Upper lobe of left lung (tissue), 6 donors: Measurements from ENCODE around the gene TMPRSS2. TPM values are rescaled to one million over a fixed set of nuclear protein-coding genes. Genes with fewer than 3 reads are reported as not detected.
A peak's percentile ranks its signal among the peaks of the same experiment; 100 is the strongest.
"Not testable (repeated sequence)": the region's sequence is repeated elsewhere in the genome, so short reads cannot be mapped to it uniquely, and the experiment has no call there.

Experiments used
- ATAC-seq, 2 donors: fragments of 200-7000 bp; cut with Tn5 transposase; one replicate each; pipeline ENCODE4 v1.9.1; 2022; ENCODE audit warnings: mild to moderate bottlenecking in 2 of 2, moderate library complexity in 2 of 2; ENCODE audit not compliant: low FRiP score in 2 of 2
- DNase-seq, 2 donors: peaks; one replicate each; pipeline ENCODE4 v3.0.0-alpha.2; 2019 to 2020
- H3K27ac ChIP-seq, 4 donors: fragments of 200-600 bp; sonication (generic); one replicate each; pipeline ENCODE4 v1.5.1; 2016 to 2019
- H3K27me3 ChIP-seq, 4 donors: fragments of 200-600 bp; sonication (generic); one replicate each; pipeline ENCODE4 v1.5.1; 2017 to 2019
- H3K36me3 ChIP-seq, 4 donors: fragments of 200-600 bp; sonication (generic); one replicate each; pipeline ENCODE4 v1.5.1; 2016 to 2019
- H3K4me1 ChIP-seq, 4 donors: fragments of 200-600 bp; sonication (generic); one replicate each; pipeline ENCODE4 v1.5.1; 2018 to 2019
- H3K4me3 ChIP-seq, 4 donors: fragments of 200-600 bp; sonication (generic); one replicate each; pipeline ENCODE4 v1.5.1; 2017 to 2019; ENCODE audit warnings: mild to moderate bottlenecking in 2 of 4, moderate library complexity in 1 of 4
- H3K9me3 ChIP-seq, 4 donors: fragments of 200-600 bp; sonication (generic); one replicate each; pipeline ENCODE4 v1.5.1; 2018 to 2019
- CTCF ChIP-seq, 6 experiments: fragments of 450-650 bp in 4 of 6; fragments of 200-600 bp in 2 of 6; sonication (generic) in 2 of 6; IDR thresholded peaks; one replicate each; pipeline ENCODE4 v1.5.1; 2016 to 2019; ENCODE audit warnings: antibody characterized with exemption in 6 of 6
- EP300 ChIP-seq, 4 donors: sonication (generic); formaldehyde crosslinking; IDR thresholded peaks; one replicate each; pipeline ENCODE4 v1.5.1; 2017; ENCODE audit warnings: antibody characterized with exemption in 4 of 4, control low read depth in 2 of 4
- POLR2A ChIP-seq, 4 donors: fragments of 450-650 bp; IDR thresholded peaks; one replicate each; pipeline ENCODE4 v1.5.1; 2016 to 2017; ENCODE audit warnings: antibody characterized with exemption in 4 of 4, mild to moderate bottlenecking in 2 of 4
- POLR2AphosphoS5 ChIP-seq, 2 donors: sonication (generic); formaldehyde crosslinking; IDR thresholded peaks; one replicate each; pipeline ENCODE4 v1.5.1; 2017; ENCODE audit warnings: antibody characterized with exemption in 2 of 2
- WGBS, 2 donors: methylation state at CpG; one replicate each; pipeline ENCODE4 v1.1.5; 2017 to 2018; 5-methylcytosine and 5-hydroxymethylcytosine counted together
- total RNA-seq, 6 donors: library from RNA; depleted of rRNA in 4 of 6; stranded (reverse); fragments of >200 nt in 4 of 6; gene quantifications; one replicate each; pipeline versions ENCODE4 v1.1.0 to v1.2.1, GENCODE V29; 2016 to 2021
- donor health status: DM: no; HTN: no; CAD: no; lungs with moderate emphysema.
- donor health status: DM: no; HTN: yes; CAD: no; lungs with severe emphysema.

TMPRSS2 gene
- total RNA-seq, 6 donors from 2014 or later: 65.3 to 195 (median 98.5) TPM

GRCh38 chr21:41425954-41426675 lies 81.8 kb downstream of the TMPRSS2 start, which contains the start of gene MX1:
MX1 (plus strand) TSS chr21:41426239; CDS start chr21:41432071, 5,832 bp downstream.
- peak; percentile 93 to 95 for ATAC-seq
- DNase-seq: peak; percentile 85 to 97
- TF ChIP-seq CTCF (IDR thresholded peaks at IDR 0.05): peak in 1 of 6 experiments; percentile 9
- TF ChIP-seq POLR2A (IDR thresholded peaks at IDR 0.05): peak; percentile 42 to 88 (median 78)
- TF ChIP-seq POLR2AphosphoS5 (IDR thresholded peaks at IDR 0.05): peak; percentile 48 to 84
- TF ChIP-seq EP300 (IDR thresholded peaks at IDR 0.05): no peak
- 0 to 1% methylated on average over 1 to 64 of the region's 65 CpGs for WGBS, 2 donors
- Histone ChIP-seq H3K9me3 (no peaks in the 10 kb centered on the region), H3K4me1 (peaks cover 8 to 40% (median 16%) of the 10 kb centered on the region in 4 donors), H3K27ac (peak within 1 kb of the TSS; percentile 77 to 90 (median 84)), H3K4me3 (peak within 1 kb of the TSS; percentile 69 to 82 (median 78)), H3K27me3 (no peaks in the 10 kb centered on the region), H3K36me3 (peaks cover 0 to 17% (median 1%) of the 10 kb centered on the region in 4 donors)

GRCh38 chr21:41425588-41425953 lies 82.4 kb downstream of the TMPRSS2 start:
- no peaks in the 10 kb centered on the region for H3K9me3 ChIP-seq
- DNase-seq (no peak), ATAC-seq (no peak)
- peak overlapping the region; percentile 77 to 90 (median 84) for H3K27ac ChIP-seq
- 50 to 53% methylated on average over 6 to 7 of the region's 7 CpGs for WGBS, 2 donors
- H3K36me3 ChIP-seq: peaks cover 0 to 14% (median 1%) of the 10 kb centered on the region in 4 donors
- no peaks in the 10 kb centered on the region for H3K27me3 ChIP-seq
- H3K4me1 ChIP-seq: peaks cover 12 to 45% (median 20%) of the 10 kb centered on the region in 4 donors
- TF ChIP-seq POLR2AphosphoS5 (IDR thresholded peaks at IDR 0.05) (no peak), POLR2A (IDR thresholded peaks at IDR 0.05) (no peak), CTCF (IDR thresholded peaks at IDR 0.05) (no peak), EP300 (IDR thresholded peaks at IDR 0.05) (no peak)
- peak overlapping the region; percentile 69 to 82 (median 78) for H3K4me3 ChIP-seq

- 73 to 83% methylated on average over 5 of the region's 5 CpGs for WGBS, 2 donors
- Histone ChIP-seq H3K27ac (peak overlapping the region in 1 of 4 donors; percentile 44), H3K4me1 (peaks cover 16 to 63% (median 26%) of the 10 kb centered on the region in 4 donors)
- not testable (repeated sequence) for H3K4me3 ChIP-seq, H3K9me3 ChIP-seq, ATAC-seq, H3K27me3 ChIP-seq, DNase-seq, H3K36me3 ChIP-seq
These were observed 84.7 kb downstream of the TMPRSS2 start for GRCh38 chr21:41423305-41423636.

GRCh38 chr21:41422546-41423304 lies 85.2 kb downstream of the TMPRSS2 start:
- Histone ChIP-seq H3K36me3 (no peaks in the 10 kb centered on the region), H3K4me3 (no peak overlapping the region), H3K9me3 (no peaks in the 10 kb centered on the region), H3K27me3 (no peaks in the 10 kb centered on the region), H3K27ac (peak overlapping the region in 3 of 4 donors; percentile 22 to 96 (median 26)), H3K4me1 (peaks cover 16 to 63% (median 26%) of the 10 kb centered on the region in 4 donors)
- WGBS, 2 donors: 94% methylated on average over 19 of the region's 19 CpGs
- TF ChIP-seq CTCF (IDR thresholded peaks at IDR 0.05): no peak
- no peak for TF ChIP-seq EP300 (IDR thresholded peaks at IDR 0.05)
- no peak for TF ChIP-seq POLR2A (IDR thresholded peaks at IDR 0.05)
- TF ChIP-seq POLR2AphosphoS5 (IDR thresholded peaks at IDR 0.05): no peak
- DNase-seq: no peak
- no peak for ATAC-seq

GRCh38 chr21:41420998-41421397 lies 87.0 kb downstream of the TMPRSS2 start:
- WGBS, 2 donors: 21 to 41% methylated on average over 7 to 8 of the region's 8 CpGs
- H3K27ac ChIP-seq: peak overlapping the region; percentile 86 to 97 (median 96)
- H3K4me3 ChIP-seq: peak overlapping the region in 3 of 4 donors; percentile 58 to 66 (median 61)
- H3K27me3 ChIP-seq, ATAC-seq, H3K36me3 ChIP-seq, DNase-seq, H3K9me3 ChIP-seq: not testable (repeated sequence)
- H3K4me1 ChIP-seq: peaks cover 11 to 55% (median 18%) of the 10 kb centered on the region in 4 donors
